Calu3 (cell line): Measurements from ENCODE around the gene RIMBP2. TPM values are rescaled to one million over a fixed set of nuclear protein-coding genes. Genes with fewer than 3 reads are reported as not detected.
"Not testable (repeated sequence)": the region's sequence is repeated elsewhere in the genome, so short reads cannot be mapped to it uniquely, and the experiment has no call there.

Source experiments
- BruUV-seq: library from RNA; stranded (reverse); fragments of 400-500 nt; replicated peaks from 2 replicates; lab custom pipeline; 2021; lab: Mats Ljungman, UMichigan
- CTCF ChIA-PET: fragments of 300-600 bp; sonication (Branson Sonifier 250); formaldehyde crosslinking; loops from one replicate; lab custom pipeline; 2022; ENCODE audit warnings: antibody characterized with exemption; lab: Charles Lee
- DNase-seq: peaks from one replicate; pipeline ENCODE4 v3.0.0; 2022
- H3K27ac Mint-ChIP-seq: one replicate; pipeline ENCODE4 v1.8.0; 2022; ENCODE audit warnings: mixed read lengths; ENCODE audit not compliant: unreplicated experiment
- H3K27me3 Mint-ChIP-seq: one replicate; pipeline ENCODE4 v1.8.0; 2022; ENCODE audit warnings: mixed read lengths; ENCODE audit not compliant: unreplicated experiment
- H3K36me3 Mint-ChIP-seq: one replicate; pipeline ENCODE4 v1.8.0; 2022; ENCODE audit warnings: mild to moderate bottlenecking, moderate library complexity, mixed read lengths; ENCODE audit not compliant: insufficient read depth, unreplicated experiment
- H3K4me1 Mint-ChIP-seq: one replicate; pipeline ENCODE4 v1.8.0; 2022; ENCODE audit warnings: mild to moderate bottlenecking, low read depth, mixed read lengths; ENCODE audit not compliant: unreplicated experiment
- H3K4me3 Mint-ChIP-seq: one replicate; pipeline ENCODE4 v1.8.0; 2022; ENCODE audit warnings: mild to moderate bottlenecking, low read depth, moderate library complexity, mixed read lengths; ENCODE audit not compliant: unreplicated experiment
- H3K9me3 Mint-ChIP-seq: one replicate; pipeline ENCODE4 v1.8.0; 2022; ENCODE audit warnings: low read depth, mixed read lengths; ENCODE audit not compliant: unreplicated experiment
- CTCF ChIP-seq: fragments of 200-600 bp; IDR thresholded peaks from one replicate; pipeline ENCODE4 v1.8.0; 2022; ENCODE audit warnings: antibody characterized with exemption; ENCODE audit not compliant: unreplicated experiment
- intact Hi-C: fragments of 100-400 bp; cut with micrococcal nuclease; formaldehyde crosslinking; loops from one replicate; pipeline ENCODE4 v1.10.0; 2022; ENCODE audit not compliant: unreplicated experiment
- total RNA-seq: library from RNA; stranded (reverse); gene quantifications from 2 replicates; pipeline ENCODE4 v1.2.3, GENCODE V29; 2022

The RIMBP2 gene
- total RNA-seq, 1 experiment from 2014 or later, result 6.1 TPM

- Mint-ChIP-seq H3K36me3 (no peaks in the 10 kb centered on the region), H3K9me3 (peaks cover 12% of the 10 kb centered on the region), H3K27me3 (no peaks in the 10 kb centered on the region), H3K4me1 (no peaks in the 10 kb centered on the region), H3K27ac (no peak overlapping the region), H3K4me3 (no peak overlapping the region)
- CTCF ChIA-PET, result no interaction called here
- no peak for DNase-seq
- intact Hi-C loops, result no loop called here
- BruUV-seq, result no TSS peak
- no peak for TF ChIP-seq CTCF
Observed at GRCh38 chr12:130646716-130647370, 69.3 kb downstream of the RIMBP2 start.

GRCh38 chr12:130646191-130646590, 69.9 kb downstream of the RIMBP2 start:
- H3K4me1 Mint-ChIP-seq, CTCF ChIA-PET, intact Hi-C loops, H3K4me3 Mint-ChIP-seq, BruUV-seq, H3K36me3 Mint-ChIP-seq, H3K27ac Mint-ChIP-seq, H3K27me3 Mint-ChIP-seq, DNase-seq: not testable (repeated sequence)
- peaks cover 12% of the 10 kb centered on the region for H3K9me3 Mint-ChIP-seq

- Mint-ChIP-seq H3K4me1 (no peaks in the 10 kb centered on the region), H3K4me3 (no peak overlapping the region), H3K9me3 (peaks cover 12% of the 10 kb centered on the region), H3K27ac (no peak overlapping the region), H3K36me3 (no peaks in the 10 kb centered on the region), H3K27me3 (no peaks in the 10 kb centered on the region)
- no TSS peak for BruUV-seq
- TF ChIP-seq CTCF, result no peak
- CTCF ChIA-PET, result no interaction called here
- DNase-seq, result no peak
- intact Hi-C loops, result no loop called here
Observed at GRCh38 chr12:130645751-130646150, 70.3 kb downstream of the RIMBP2 start.

- DNase-seq, result no peak
- H3K27me3 Mint-ChIP-seq, result no peaks in the 10 kb centered on the region
- no peak for TF ChIP-seq CTCF
- H3K27ac Mint-ChIP-seq, result no peak overlapping the region
- CTCF ChIA-PET, result no interaction called here
- no peak overlapping the region for H3K4me3 Mint-ChIP-seq
- H3K36me3 Mint-ChIP-seq, result no peaks in the 10 kb centered on the region
- BruUV-seq, result no TSS peak
- H3K4me1 Mint-ChIP-seq, result no peaks in the 10 kb centered on the region
- intact Hi-C loops, result no loop called here
- peaks cover 7% of the 10 kb centered on the region for H3K9me3 Mint-ChIP-seq
Observed at GRCh38 chr12:130644566-130644965, 71.5 kb downstream of the RIMBP2 start.

- Mint-ChIP-seq H3K27me3 (no peaks in the 10 kb centered on the region), H3K36me3 (no peaks in the 10 kb centered on the region), H3K27ac (no peak overlapping the region), H3K9me3 (peaks cover 7% of the 10 kb centered on the region), H3K4me1 (no peaks in the 10 kb centered on the region), H3K4me3 (no peak overlapping the region)
- DNase-seq, result no peak
- no TSS peak for BruUV-seq
- CTCF ChIA-PET, result no interaction called here
- intact Hi-C loops, result no loop called here
- TF ChIP-seq CTCF, result no peak
Observed at GRCh38 chr12:130644146-130644545, 72.0 kb downstream of the RIMBP2 start.
